Skin of body (tissue), 2 donors: ENCODE data around the gene ANKRD44. TPM values are rescaled to one million over a fixed set of nuclear protein-coding genes. Genes with fewer than 3 reads are reported as not detected.

Experiments used
- DNase-seq: peaks from one replicate; lab custom pipeline; 2025; lab: John Stamatoyannopoulos, UW
- total RNA-seq: library from RNA; depleted of rRNA; stranded (reverse); fragments of >200 nt; gene quantifications from one replicate; pipeline ENCODE4 v1.2.3, GENCODE V29; 2014

ANKRD44 gene
- total RNA-seq, 1 donor from 2014 or later = 21.8 TPM

- no peak for DNase-seq
These were observed 319.7 kb downstream of the ANKRD44 start for GRCh38 chr2:196990788-196991461.

GRCh38 chr2:196990092-196990491 lies 320.5 kb downstream of the ANKRD44 start:
- DNase-seq = no peak

GRCh38 chr2:196989496-196989895 lies 321.1 kb downstream of the ANKRD44 start:
- DNase-seq = no peak

- DNase-seq = no peak
These were observed 321.9 kb downstream of the ANKRD44 start for GRCh38 chr2:196988639-196989038.

GRCh38 chr2:196987649-196988364 lies 322.8 kb downstream of the ANKRD44 start:
- peak; percentile 86 for DNase-seq

GRCh38 chr2:196987298-196987648 lies 323.3 kb downstream of the ANKRD44 start:
- DNase-seq = no peak

GRCh38 chr2:196985511-196986183 lies 324.9 kb downstream of the ANKRD44 start:
- DNase-seq = no peak

- no peak for DNase-seq
These were observed 325.7 kb downstream of the ANKRD44 start for GRCh38 chr2:196984903-196985302.

- DNase-seq = no peak
These were observed 326.6 kb downstream of the ANKRD44 start for GRCh38 chr2:196983934-196984333.

GRCh38 chr2:196980473-196980872 lies 330.1 kb downstream of the ANKRD44 start:
- DNase-seq = no peak

- no peak for DNase-seq
These were observed 330.6 kb downstream of the ANKRD44 start for GRCh38 chr2:196980001-196980400.

- DNase-seq = no peak
These were observed 333.1 kb downstream of the ANKRD44 start for GRCh38 chr2:196977507-196977906.

GRCh38 chr2:196974970-196975369 lies 335.6 kb downstream of the ANKRD44 start:
- no peak for DNase-seq

GRCh38 chr2:196971574-196972279 lies 338.9 kb downstream of the ANKRD44 start:
- DNase-seq = no peak

- DNase-seq = no peak
These were observed 340.5 kb downstream of the ANKRD44 start for GRCh38 chr2:196970099-196970498.

GRCh38 chr2:196968516-196968915 lies 342.1 kb downstream of the ANKRD44 start:
- no peak for DNase-seq

- DNase-seq = no peak
These were observed 342.8 kb downstream of the ANKRD44 start for GRCh38 chr2:196967775-196968174.

GRCh38 chr2:196967116-196967515 lies 343.5 kb downstream of the ANKRD44 start:
- peak; percentile 25 for DNase-seq

- DNase-seq = no peak
These were observed 344.5 kb downstream of the ANKRD44 start for GRCh38 chr2:196966061-196966460.

GRCh38 chr2:196965651-196966050 lies 344.9 kb downstream of the ANKRD44 start:
- no peak for DNase-seq

- no peak for DNase-seq
These were observed 346.6 kb downstream of the ANKRD44 start for GRCh38 chr2:196963961-196964360.

- DNase-seq = no peak
These were observed 347.5 kb downstream of the ANKRD44 start for GRCh38 chr2:196963043-196963442.
